ENCODE data around the gene VEPH1. TPM values are rescaled to one million over a fixed set of nuclear protein-coding genes. Genes with fewer than 3 reads are reported as not detected.
A peak's percentile ranks its signal among the peaks of the same experiment; 100 is the strongest.

The VEPH1 gene
- total RNA-seq, 6 experiments from 2014 or later: 0.51 to 1.4 (median 0.93) TPM

GRCh38 chr3:157463816-157464215 lies 39.4 kb downstream of the VEPH1 start:
- no peak for ATAC-seq
- Histone ChIP-seq H3K9me3 (no peaks in the 10 kb centered on the region), H3K4me1 (no peaks in the 10 kb centered on the region), H3K27ac (no peak overlapping the region), H3K27me3 (no peaks in the 10 kb centered on the region), H3K36me3 (no peaks in the 10 kb centered on the region), H3K4me3 (no peak overlapping the region)
- DNase-seq: no peak
- no peak for TF ChIP-seq CTCF (IDR thresholded peaks at IDR 0.05)
- intact Hi-C loops (cut with DNase I): no loop called here
- 67% methylated on average over 1 of the region's 1 CpG for WGBS (ENCODE audit: insufficient coverage, low coverage, low lambda C conversion rate, missing lambda C conversion rate)

GRCh38 chr3:157460253-157460652 lies 43.0 kb downstream of the VEPH1 start:
- DNase-seq (no peak), ATAC-seq (no peak)
- WGBS (ENCODE audit: insufficient coverage, low coverage, low lambda C conversion rate, missing lambda C conversion rate): 47% methylated on average over 2 of the region's 2 CpGs
- intact Hi-C loops (cut with DNase I): no loop called here
- no peaks in the 10 kb centered on the region for H3K36me3 ChIP-seq
- H3K9me3 ChIP-seq: no peaks in the 10 kb centered on the region
- H3K4me1 ChIP-seq: no peaks in the 10 kb centered on the region
- TF ChIP-seq POLR2A (IDR thresholded peaks at IDR 0.05) (no peak), CTCF (IDR thresholded peaks at IDR 0.05) (no peak)
- H3K27ac ChIP-seq: no peak overlapping the region
- no peaks in the 10 kb centered on the region for H3K27me3 ChIP-seq
- no peak overlapping the region for H3K4me3 ChIP-seq

- Histone ChIP-seq H3K27me3 (no peaks in the 10 kb centered on the region), H3K9me3 (no peaks in the 10 kb centered on the region), H3K27ac (no peak overlapping the region), H3K36me3 (no peaks in the 10 kb centered on the region), H3K4me1 (no peaks in the 10 kb centered on the region), H3K4me3 (no peak overlapping the region)
- intact Hi-C loops (cut with DNase I): no loop called here
- WGBS (ENCODE audit: insufficient coverage, low coverage, low lambda C conversion rate, missing lambda C conversion rate): 19% methylated on average over 2 of the region's 2 CpGs
- DNase-seq (no peak), ATAC-seq (no peak)
- TF ChIP-seq CTCF (IDR thresholded peaks at IDR 0.05) (no peak), POLR2A (IDR thresholded peaks at IDR 0.05) (no peak)
Observed at GRCh38 chr3:157459706-157460105, 43.5 kb downstream of the VEPH1 start.

- 38% methylated on average over 1 of the region's 1 CpG for WGBS (ENCODE audit: insufficient coverage, low coverage, low lambda C conversion rate, missing lambda C conversion rate)
- no peaks in the 10 kb centered on the region for H3K9me3 ChIP-seq
- TF ChIP-seq POLR2A (IDR thresholded peaks at IDR 0.05) (no peak), CTCF (IDR thresholded peaks at IDR 0.05) (no peak)
- H3K4me3 ChIP-seq: no peak overlapping the region
- H3K27ac ChIP-seq: no peak overlapping the region
- no peak for DNase-seq
- H3K36me3 ChIP-seq: no peaks in the 10 kb centered on the region
- intact Hi-C loops (cut with DNase I): no loop called here
- no peaks in the 10 kb centered on the region for H3K4me1 ChIP-seq
- no peaks in the 10 kb centered on the region for H3K27me3 ChIP-seq
- no peak for ATAC-seq
Observed at GRCh38 chr3:157453824-157454223, 49.4 kb downstream of the VEPH1 start.

- WGBS (ENCODE audit: insufficient coverage, low coverage, low lambda C conversion rate, missing lambda C conversion rate): 39% methylated on average over 3 of the region's 3 CpGs
- Histone ChIP-seq H3K9me3 (no peaks in the 10 kb centered on the region), H3K4me3 (no peak overlapping the region), H3K36me3 (no peaks in the 10 kb centered on the region), H3K27me3 (no peaks in the 10 kb centered on the region), H3K27ac (no peak overlapping the region), H3K4me1 (no peaks in the 10 kb centered on the region)
- ATAC-seq (peak in 2 of 4 donors; percentile 22 to 23), DNase-seq (no peak)
- intact Hi-C loops (cut with DNase I): no loop called here
- TF ChIP-seq CTCF (IDR thresholded peaks at IDR 0.05) (no peak), POLR2A (IDR thresholded peaks at IDR 0.05) (no peak)
Observed at GRCh38 chr3:157452097-157452496, 51.1 kb downstream of the VEPH1 start.
